Peyer's patch (tissue), 4 donors: ENCODE measurements around the gene ARHGEF38. TPM values are rescaled to one million over a fixed set of nuclear protein-coding genes. Genes with fewer than 3 reads are reported as not detected.

Experiments used
- DNase-seq, 3 donors: peaks; one replicate each; pipeline ENCODE4 v3.0.0-alpha.2; 2017 to 2019
- H3K27ac ChIP-seq, 4 donors: fragments of 200-600 bp; sonication (generic); one replicate each; pipeline ENCODE4 v1.5.1; 2016 to 2019
- H3K27me3 ChIP-seq, 2 donors: fragments of 200-600 bp; sonication (generic); one replicate each; pipeline ENCODE4 v1.5.1; 2019
- H3K36me3 ChIP-seq, 3 donors: fragments of 200-600 bp; sonication (generic); one replicate each; pipeline ENCODE4 v1.5.1; 2016 to 2019
- H3K4me1 ChIP-seq, 4 donors: fragments of 200-600 bp; sonication (generic); one replicate each; pipeline ENCODE4 v1.5.1; 2016 to 2019
- H3K4me3 ChIP-seq, 4 donors: fragments of 200-600 bp; sonication (generic); 1 replicate in 3 of 4; 2 replicates in 1 of 4; pipeline ENCODE4 v1.5.1; 2016 to 2019; ENCODE audit warnings: mild to moderate bottlenecking in 1 of 4
- H3K9me3 ChIP-seq, 4 donors: fragments of 200-600 bp; sonication (generic); one replicate each; pipeline ENCODE4 v1.5.1; 2016 to 2019; ENCODE audit warnings: mild to moderate bottlenecking in 1 of 4
- CTCF ChIP-seq, 6 experiments: fragments of 450-650 bp in 4 of 6; fragments of 200-600 bp in 2 of 6; sonication (generic) in 1 of 6; IDR thresholded peaks; one replicate each; pipeline ENCODE4 v1.5.1; 2017 to 2019; ENCODE audit warnings: antibody characterized with exemption in 6 of 6, mild to moderate bottlenecking in 3 of 6, moderate library complexity in 1 of 6
- POLR2A ChIP-seq, 2 donors: fragments of 450-650 bp; IDR thresholded peaks; one replicate each; pipeline ENCODE4 v1.5.1; 2017; ENCODE audit warnings: antibody characterized with exemption in 2 of 2, mild to moderate bottlenecking in 2 of 2, moderate library complexity in 2 of 2
- total RNA-seq, 4 donors: library from RNA; depleted of rRNA; stranded (reverse); fragments of >200 nt; gene quantifications; one replicate each; pipeline ENCODE4 v1.1.0, GENCODE V29; 2016

Gene ARHGEF38
- 10 to 100 TPM; 17.3 to 31.8 (median 25.4) TPM for total RNA-seq

GRCh38 chr4:105551965-105552746 is at the start of gene ARHGEF38:
TSS of gene ARHGEF38 (plus strand) at chr4:105552620. CDS start at chr4:105552766, 146 bp downstream.
- H3K27me3 ChIP-seq, result no peaks in the 10 kb centered on the region
- H3K36me3 ChIP-seq, result no peaks in the 10 kb centered on the region
- H3K4me3 ChIP-seq, result peak within 1 kb of the TSS in 3 of 4 donors; percentile 1 to 35 (median 23)
- H3K9me3 ChIP-seq, result no peaks in the 10 kb centered on the region
- TF ChIP-seq POLR2A (IDR thresholded peaks at IDR 0.05) (peak; percentile 82 to 90), CTCF (IDR thresholded peaks at IDR 0.05) (no peak)
- H3K27ac ChIP-seq, result peak within 1 kb of the TSS in 3 of 4 donors; percentile 74 to 87 (median 74)
- H3K4me1 ChIP-seq, result peaks cover 0 to 4% (median 0%) of the 10 kb centered on the region in 4 donors
- DNase-seq, result peak in 2 of 3 donors; percentile 70 to 79

GRCh38 chr4:105503484-105503883 is 48.9 kb upstream of the ARHGEF38 start:
- no peaks in the 10 kb centered on the region for H3K36me3 ChIP-seq
- no peaks in the 10 kb centered on the region for H3K27me3 ChIP-seq
- H3K27ac ChIP-seq, result no peak overlapping the region
- no peaks in the 10 kb centered on the region for H3K4me1 ChIP-seq
- no peaks in the 10 kb centered on the region for H3K9me3 ChIP-seq
- no peak for DNase-seq
- no peak overlapping the region for H3K4me3 ChIP-seq
- TF ChIP-seq POLR2A (IDR thresholded peaks at IDR 0.05) (no peak), CTCF (IDR thresholded peaks at IDR 0.05) (no peak)

- Histone ChIP-seq H3K27me3 (no peaks in the 10 kb centered on the region), H3K9me3 (no peaks in the 10 kb centered on the region), H3K36me3 (no peaks in the 10 kb centered on the region), H3K4me1 (no peaks in the 10 kb centered on the region), H3K27ac (no peak overlapping the region), H3K4me3 (no peak overlapping the region)
- no peak for DNase-seq
- TF ChIP-seq CTCF (IDR thresholded peaks at IDR 0.05) (no peak), POLR2A (IDR thresholded peaks at IDR 0.05) (no peak)
These were observed 47.7 kb upstream of the ARHGEF38 start for GRCh38 chr4:105504744-105505143.

- Histone ChIP-seq H3K9me3 (no peaks in the 10 kb centered on the region), H3K4me1 (no peaks in the 10 kb centered on the region), H3K27me3 (no peaks in the 10 kb centered on the region), H3K36me3 (no peaks in the 10 kb centered on the region), H3K27ac (no peak overlapping the region), H3K4me3 (no peak overlapping the region)
- no peak for DNase-seq
- TF ChIP-seq POLR2A (IDR thresholded peaks at IDR 0.05) (no peak), CTCF (IDR thresholded peaks at IDR 0.05) (no peak)
These were observed 43.1 kb upstream of the ARHGEF38 start for GRCh38 chr4:105509291-105509690.

GRCh38 chr4:105509714-105510113 is 42.7 kb upstream of the ARHGEF38 start:
- no peak for TF ChIP-seq CTCF (IDR thresholded peaks at IDR 0.05)
- TF ChIP-seq POLR2A (IDR thresholded peaks at IDR 0.05), result no peak
- Histone ChIP-seq H3K36me3 (no peaks in the 10 kb centered on the region), H3K9me3 (no peaks in the 10 kb centered on the region), H3K27ac (no peak overlapping the region), H3K4me3 (no peak overlapping the region), H3K27me3 (no peaks in the 10 kb centered on the region), H3K4me1 (no peaks in the 10 kb centered on the region)
- no peak for DNase-seq
